Neural cell (in vitro differentiated cells): ENCODE data around the gene CKAP4. TPM values are rescaled to one million over a fixed set of nuclear protein-coding genes. Genes with fewer than 3 reads are reported as not detected.

ENCODE experiments used
- H2AFZ ChIP-seq: fragments of 200-600, 300-800 bp; sonication (generic), shearing (Covaris generic); 2 replicates; pipeline ENCODE4 v1.6.0; 2014; ENCODE audit warnings: low read depth, mild to moderate bottlenecking, antibody characterized with exemption, low read length, moderate library complexity
- H3F3A ChIP-seq: fragments of 200-600 bp; shearing (Covaris generic); 2 replicates; pipeline ENCODE4 v1.6.1; 2016; ENCODE audit warnings: mild to moderate bottlenecking, moderate library complexity, mixed read lengths, antibody characterized with exemption, low read length; ENCODE audit not compliant: insufficient read depth, poor library complexity, severe bottlenecking
- H3K27ac ChIP-seq: fragments of 200-600, 300-800 bp; sonication (generic), shearing (Covaris generic); 2 replicates; pipeline ENCODE4 v1.5.1; 2014; ENCODE audit warnings: mild to moderate bottlenecking, low read length, moderate library complexity
- H3K27me3 ChIP-seq: fragments of 300-800, 200-600 bp; sonication (generic), shearing (Covaris generic); 2 replicates; pipeline ENCODE4 v1.6.0; 2014; ENCODE audit warnings: mild to moderate bottlenecking, low read depth, low read length, moderate library complexity; ENCODE audit not compliant: insufficient read depth
- H3K36me3 ChIP-seq: fragments of 300-800, 200-600 bp; sonication (generic), shearing (Covaris generic); 2 replicates; pipeline ENCODE4 v1.5.1; 2014; ENCODE audit warnings: mild to moderate bottlenecking, antibody characterized with exemption, low read length, moderate library complexity; ENCODE audit not compliant: insufficient read depth
- H3K4me2 ChIP-seq: fragments of 300-800, 200-600 bp; sonication (generic), shearing (Covaris generic); 2 replicates; pipeline ENCODE4 v1.6.0; 2014; ENCODE audit warnings: mild to moderate bottlenecking, low read length
- H3K4me3 ChIP-seq: fragments of 300-800, 200-600 bp; sonication (generic), shearing (Covaris generic); 2 replicates; pipeline ENCODE4 v1.5.1; 2014; ENCODE audit warnings: mild to moderate bottlenecking, low read length, moderate library complexity
- H3K79me2 ChIP-seq: fragments of 200-600 bp; shearing (Covaris generic); replicated peaks from 2 replicates; pipeline ENCODE4 v1.6.0; 2014; ENCODE audit warnings: mild to moderate bottlenecking, low read length, moderate library complexity; ENCODE audit not compliant: insufficient read depth
- H3K9ac ChIP-seq: fragments of 300-800, 200-600 bp; sonication (generic), shearing (Covaris generic); 2 replicates; pipeline ENCODE4 v1.6.1; 2016; ENCODE audit warnings: mild to moderate bottlenecking, low read length, mixed read lengths
- H3K9me2 ChIP-seq: fragments of 200-600 bp; shearing (Covaris generic); 2 replicates; pipeline ENCODE4 v1.6.1; 2016; ENCODE audit warnings: mild to moderate bottlenecking, low read length, mixed read lengths; ENCODE audit not compliant: insufficient read depth
- H3K9me3 ChIP-seq: fragments of 200-600, 300-800 bp; sonication (generic), shearing (Covaris generic); 2 replicates; pipeline ENCODE4 v1.6.1; 2016; ENCODE audit warnings: mild to moderate bottlenecking, mixed run types, low read length, moderate library complexity, mixed read lengths
- H4K20me1 ChIP-seq: fragments of 200-600 bp; shearing (Covaris generic); 2 replicates; pipeline ENCODE4 v1.6.1; 2016; ENCODE audit warnings: mild to moderate bottlenecking, mixed run types; ENCODE audit not compliant: insufficient read depth
- CTCF ChIP-seq: fragments of 450-650 bp; IDR thresholded peaks from 2 replicates; pipeline ENCODE4 v1.5.1; 2014; ENCODE audit warnings: antibody characterized with exemption, mild to moderate bottlenecking, moderate library complexity; ENCODE audit not compliant: poor library complexity, severe bottlenecking
- EP300 ChIP-seq: fragments of 450-650 bp; conservative IDR thresholded peaks from 2 replicates; pipeline ENCODE4 v1.6.1; 2014; ENCODE audit warnings: antibody characterized with exemption, mild to moderate bottlenecking, moderate library complexity; ENCODE audit not compliant: poor library complexity, severe bottlenecking
- EZH2 ChIP-seq: fragments of 200-600, 300-800 bp; shearing (Covaris generic), sonication (generic); IDR thresholded peaks from 2 replicates; pipeline ENCODE4 v1.6.1; 2014; ENCODE audit warnings: antibody characterized with exemption, low read length, borderline replicate concordance, mild to moderate bottlenecking; ENCODE audit not compliant: insufficient read depth, poor library complexity, severe bottlenecking
- MXI1 ChIP-seq: fragments of 450-650 bp; conservative IDR thresholded peaks from 2 replicates; pipeline ENCODE4 v1.6.1; 2014; ENCODE audit warnings: antibody characterized with exemption, mild to moderate bottlenecking; ENCODE audit not compliant: poor library complexity, severe bottlenecking
- POLR2AphosphoS5 ChIP-seq: IDR thresholded peaks from 2 replicates; pipeline ENCODE4 v1.6.1; 2012
- RAD21 ChIP-seq: fragments of 450-650 bp; conservative IDR thresholded peaks from 2 replicates; pipeline ENCODE4 v1.6.1; 2014; ENCODE audit warnings: antibody characterized with exemption, mild to moderate bottlenecking, moderate library complexity
- REST ChIP-seq: IDR thresholded peaks from 2 replicates; pipeline ENCODE4 v1.6.1; 2012; ENCODE audit warnings: borderline replicate concordance
- SMC3 ChIP-seq: fragments of 450-650 bp; conservative IDR thresholded peaks from 2 replicates; pipeline ENCODE4 v1.6.1; 2014; ENCODE audit warnings: antibody characterized with exemption, mild to moderate bottlenecking, moderate library complexity; ENCODE audit not compliant: poor library complexity
- TAF1 ChIP-seq: IDR thresholded peaks from 2 replicates; pipeline ENCODE4 v1.6.1; 2012; ENCODE audit warnings: low read depth
- polyA plus RNA-seq: library from polyadenylated mRNA; depleted of rRNA; stranded (reverse); fragments of >200 nt; gene quantifications from 2 replicates; pipeline ENCODE4 v1.2.3, GENCODE V29; 2014

The CKAP4 gene
- polyA plus RNA-seq, 1 donor from 2014 or later: 50.0 TPM

DNA sequence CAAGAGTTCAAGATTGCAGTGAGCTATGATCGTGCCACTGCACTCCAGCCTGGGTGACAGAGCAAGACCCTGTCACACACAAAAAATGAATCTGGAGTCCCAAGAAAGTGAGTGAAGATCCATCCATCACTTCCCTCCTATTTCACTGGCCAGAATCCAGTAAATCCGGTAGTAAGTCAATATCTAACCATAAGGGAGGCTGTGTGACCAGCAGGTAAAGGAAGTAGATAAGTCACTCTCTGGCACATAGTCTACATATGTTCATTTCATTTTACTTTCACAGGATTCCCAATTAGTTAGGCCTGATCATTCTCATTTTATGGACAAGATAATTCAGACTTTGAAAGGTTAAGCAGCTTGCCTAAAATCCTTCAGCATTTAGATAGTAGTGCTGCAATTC, 42.8 kb upstream of the CKAP4 start:
- Histone ChIP-seq H3K27ac (no peak overlapping the region), H3K4me2 (no peak overlapping the region), H3K9me2 (no peaks in the 10 kb centered on the region), H3K9me3 (no peaks in the 10 kb centered on the region), H2AFZ (no peak overlapping the region), H4K20me1 (no peaks in the 10 kb centered on the region), H3K36me3 (no peaks in the 10 kb centered on the region), H3K79me2 (no peaks in the 10 kb centered on the region), H3K27me3 (no peaks in the 10 kb centered on the region), H3K4me3 (no peak overlapping the region), H3K9ac (no peak overlapping the region), H3F3A (no peaks in the 10 kb centered on the region)
- TF ChIP-seq MXI1: no peak
- TF ChIP-seq POLR2AphosphoS5: no peak
- no peak for TF ChIP-seq EP300
- no peak for TF ChIP-seq SMC3

DNA sequence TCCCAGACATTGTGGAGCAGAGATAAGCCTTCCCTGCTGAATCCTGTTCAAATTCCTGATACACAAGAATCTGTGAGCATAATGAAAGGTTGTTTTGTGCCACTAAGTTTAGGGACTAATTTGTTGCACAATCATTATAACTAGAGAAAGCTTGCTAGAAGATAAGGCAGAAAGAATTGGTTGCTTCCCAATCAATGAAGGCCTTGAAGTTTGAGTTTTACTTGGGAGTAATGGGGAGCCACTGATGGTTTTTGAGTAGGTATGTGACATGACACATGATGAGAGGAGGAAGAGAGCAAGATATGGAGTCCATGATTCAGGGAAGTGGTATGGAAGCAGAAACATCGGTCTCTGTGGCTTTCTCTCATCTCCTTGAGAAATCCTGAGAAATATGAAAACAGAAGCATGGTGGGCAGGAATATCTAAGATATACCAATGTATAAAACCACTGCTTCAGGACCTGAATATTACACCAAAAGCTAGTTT, 41.4 kb upstream of the CKAP4 start:
- Histone ChIP-seq H3K9ac (no peak overlapping the region), H3K36me3 (no peaks in the 10 kb centered on the region), H3K4me2 (no peak overlapping the region), H4K20me1 (no peaks in the 10 kb centered on the region), H3F3A (no peaks in the 10 kb centered on the region), H3K9me3 (no peaks in the 10 kb centered on the region), H2AFZ (no peak overlapping the region), H3K9me2 (no peaks in the 10 kb centered on the region), H3K79me2 (no peaks in the 10 kb centered on the region), H3K27ac (no peak overlapping the region), H3K27me3 (no peaks in the 10 kb centered on the region), H3K4me3 (no peak overlapping the region)
- TF ChIP-seq EZH2: no peak
- TF ChIP-seq CTCF: no peak
- TF ChIP-seq SMC3: no peak
- TF ChIP-seq TAF1: no peak
- TF ChIP-seq POLR2AphosphoS5: no peak
- no peak for TF ChIP-seq REST
- no peak for TF ChIP-seq EP300
- TF ChIP-seq RAD21: no peak
- no peak for TF ChIP-seq MXI1
